HepG2 (cell line): ENCODE data around the gene MTUS2. TPM values are rescaled to one million over a fixed set of nuclear protein-coding genes. Genes with fewer than 3 reads are reported as not detected.

Experiments
- ATAC-seq: fragments of 200-7000 bp; cut with Tn5 transposase; 3 replicates; pipeline ENCODE4 v1.9.1; 2020; ENCODE audit warnings: mild to moderate bottlenecking, moderate library complexity
- BruUV-seq: library from RNA; stranded (reverse); fragments of 400-500 nt; replicated peaks from 2 replicates; lab custom pipeline; 2021; lab: Mats Ljungman, UMichigan
- CTCF ChIA-PET: fragments of 300-600 bp; formaldehyde crosslinking; extraction: SDS; loops from one replicate; lab custom pipeline; 2021; ENCODE audit warnings: low total read pairs, inconsistent platforms, low intra/inter-chr PET ratio; lab: Yijun Ruan, JAX
- POLR2A ChIA-PET: fragments of 350-600 bp; sonication (Branson Sonifier 250); formaldehyde crosslinking; loops from one replicate; lab custom pipeline; 2020; ENCODE audit warnings: antibody characterized with exemption, inconsistent platforms; lab: Yijun Ruan, JAX
- DNase-seq: peaks from one replicate; pipeline ENCODE4 v3.0.0-alpha.2; 2015; ENCODE audit warnings: low spot score
- FAIRE-seq: peaks from 3 replicates; lab custom pipeline; 2011; peaks lifted over from hg19 to GRCh38; lab: Jason Lieb, UNC
- H2AFZ ChIP-seq: one replicate; pipeline ENCODE4 v1.6.1; 2011; ENCODE audit warnings: low read length, inconsistent platforms
- H3K27ac ChIP-seq: fragments of 300-600 bp; 3 replicates; pipeline ENCODE4 v1.8.0; 2011; ENCODE audit warnings: mixed run types, mild to moderate bottlenecking, mixed read lengths, low read length, inconsistent platforms; ENCODE audit not compliant: insufficient read depth; ENCODE audit errors: extremely low read length
- H3K27me3 ChIP-seq, 2 experiments: fragments of 200-600 bp in 1 of 2; 2 replicates in 1 of 2; 3 replicates in 1 of 2; pipeline versions ENCODE4 v1.6.0 to v1.8.0; 2011; ENCODE audit warnings: low read length in 2 of 2, mild to moderate bottlenecking in 2 of 2, moderate library complexity in 2 of 2, inconsistent platforms in 1 of 2; ENCODE audit not compliant: insufficient read depth in 2 of 2, control insufficient read depth in 1 of 2
- H3K36me3 ChIP-seq, 2 experiments: fragments of 200-600 bp in 1 of 2; replicated peaks in 1 of 2; 2 replicates in 1 of 2; 3 replicates in 1 of 2; pipeline versions ENCODE4 v1.5.1 to v1.8.0; 2011; ENCODE audit warnings: low read length in 2 of 2, inconsistent platforms in 1 of 2; ENCODE audit not compliant: insufficient read depth in 2 of 2, control insufficient read depth in 1 of 2
- H3K4me1 ChIP-seq: 2 replicates; pipeline ENCODE4 v1.5.1; 2012; ENCODE audit warnings: low read length, inconsistent platforms; ENCODE audit not compliant: insufficient read depth
- H3K4me2 ChIP-seq: 2 replicates; pipeline ENCODE4 v1.6.0; 2011; ENCODE audit warnings: low read depth, low read length, inconsistent platforms
- H3K4me3 ChIP-seq, 3 experiments: fragments of 200-600 bp in 1 of 3; sonication (generic), shearing (Covaris generic) in 1 of 3; replicated peaks in 1 of 3; 2 replicates each; pipeline ENCODE4 v1.5.1; 2011 to 2016; ENCODE audit warnings: low read length in 3 of 3, inconsistent platforms in 2 of 3, low read depth in 2 of 3, mild to moderate bottlenecking in 2 of 3, control low read depth in 1 of 3, mixed read lengths in 1 of 3; ENCODE audit not compliant: insufficient read depth in 1 of 3
- H3K79me2 ChIP-seq: one replicate; pipeline ENCODE4 v1.6.1; 2011; ENCODE audit warnings: low read length, inconsistent platforms; ENCODE audit not compliant: insufficient read depth
- H3K9ac ChIP-seq: 2 replicates; pipeline ENCODE4 v1.6.0; 2011; ENCODE audit warnings: mild to moderate bottlenecking, low read depth, low read length, inconsistent platforms; ENCODE audit not compliant: insufficient read depth
- H3K9me3 ChIP-seq: 2 replicates; pipeline ENCODE4 v1.5.1; 2012; ENCODE audit warnings: mild to moderate bottlenecking, low read length
- H4K20me1 ChIP-seq: 2 replicates; pipeline ENCODE4 v1.6.0; 2011; ENCODE audit warnings: inconsistent platforms, mild to moderate bottlenecking, low read length, moderate library complexity; ENCODE audit not compliant: insufficient read depth
- ATF7 ChIP-seq, 2 experiments: fragments of 450-650 bp in 1 of 2; sonication (generic) in 1 of 2; formaldehyde crosslinking in 1 of 2; IDR thresholded peaks; 2 replicates each; pipeline versions ENCODE4 v1.4.0 to v1.6.1; 2016 to 2020; ENCODE audit warnings: antibody characterized with exemption in 1 of 2, mild to moderate bottlenecking in 1 of 2, missing genetic modification reagents in 1 of 2
- CC2D1A ChIP-seq: sonication (generic); formaldehyde crosslinking; IDR thresholded peaks from 2 replicates; pipeline ENCODE4 v1.8.1; 2023; ENCODE audit warnings: mild to moderate bottlenecking, missing genetic modification reagents
- HNRNPUL1 ChIP-seq: fragments of 200-400 bp; formaldehyde crosslinking; IDR thresholded peaks from 2 replicates; pipeline ENCODE4 v1.6.1; 2017; ENCODE audit warnings: low read depth, mild to moderate bottlenecking, low read length, moderate library complexity
- TERF1 ChIP-seq: sonication (generic); formaldehyde crosslinking; IDR thresholded peaks from 2 replicates; pipeline ENCODE4 v1.8.0; 2022; ENCODE audit warnings: mild to moderate bottlenecking, missing genetic modification reagents, moderate library complexity
- TGIF2 ChIP-seq: IDR thresholded peaks from 2 replicates; pipeline ENCODE4 v1.6.1; 2016; ENCODE audit warnings: control low read depth, missing compliant biosample characterization
- ZNF230 ChIP-seq: sonication (generic); formaldehyde crosslinking; IDR thresholded peaks from 2 replicates; pipeline ENCODE4 v1.4.0; 2020; ENCODE audit warnings: mild to moderate bottlenecking, missing genetic modification reagents
- ZNF441 ChIP-seq: sonication (generic); formaldehyde crosslinking; IDR thresholded peaks from 2 replicates; pipeline ENCODE4 v1.7.0; 2021; ENCODE audit warnings: missing genetic modification reagents, borderline replicate concordance
- ZNF775 ChIP-seq: sonication (generic); formaldehyde crosslinking; IDR thresholded peaks from 2 replicates; pipeline ENCODE4 v1.4.0; 2020; ENCODE audit warnings: missing genetic modification reagents, mild to moderate bottlenecking, moderate library complexity, borderline replicate concordance
- WGBS: methylation state at CpG from one replicate; pipeline ENCODE4 v1.1.6; 2017; ENCODE audit warnings: low lambda C conversion rate; 5-methylcytosine and 5-hydroxymethylcytosine counted together
- in situ Hi-C: cut with HindIII; loops from 2 replicates; pipeline ENCODE4 v1.10.0; 2017; ENCODE audit warnings: low pct_unique_long_range_greater_than_20kb; ENCODE audit not compliant: extremely low pct_ligation_motif_present
- intact Hi-C: fragments of 100-400 bp; cut with micrococcal nuclease; formaldehyde crosslinking; loops from one replicate; pipeline ENCODE4 v1.10.0; 2022; ENCODE audit not compliant: unreplicated experiment
- polyA plus RNA-seq, 8 experiments: library from polyadenylated mRNA; depleted of rRNA in 3 of 8; stranded (reverse) in 7 of 8; unstranded in 1 of 8; fragments of >200 nt; fragmentation: Illumina TruSeq in 4 of 8; extraction: Trizol in 4 of 8; gene quantifications; 2 replicates each; pipeline versions ENCODE4 v1.2.1 to v1.2.3, GENCODE V29; 2011 to 2016; ENCODE audit warnings: low read depth in 4 of 8, missing spikeins in 1 of 8, mixed read lengths in 1 of 8; ENCODE audit not compliant: insufficient read depth in 1 of 8
- total RNA-seq, 5 experiments: library from RNA; depleted of rRNA; stranded (reverse); fragments of >200 nt; fragmentation: Illumina TruSeq; extraction: Trizol; gene quantifications; 2 replicates each; pipeline ENCODE4 v1.2.3, GENCODE V29; 2016; ENCODE audit warnings: low read depth in 1 of 5
- TF ChIP-seq, protein P1 (sequence below): sonication (generic); formaldehyde crosslinking; IDR thresholded peaks from 2 replicates; pipeline ENCODE4 v1.4.0; 2020; ENCODE audit warnings: mild to moderate bottlenecking, missing genetic modification reagents

The MTUS2 gene
- total and polyA plus RNA-seq, 2 of the 13 experiments (the other 11 are each of a cell fraction or from before 2014, with no cell fraction given) = not detected

GRCh38 chr13:29317828-29318227 lies 497.7 kb downstream of the MTUS2 start:
- ChIA-PET CTCF (no interaction called here), POLR2A (no interaction called here)
- in situ Hi-C loops = no loop called here
- intact Hi-C loops = no loop called here
- Histone ChIP-seq H3K9ac (no peak overlapping the region), H3K4me3 (no peak overlapping the region), H3K27ac (no peak overlapping the region), H3K9me3 (no peaks in the 10 kb centered on the region), H3K27me3 (no peaks in the 10 kb centered on the region; a peak in 1 of 5 replicates), H2AFZ (no peak overlapping the region), H3K36me3 (no peaks in the 10 kb centered on the region), H3K4me2 (no peak overlapping the region), H3K79me2 (no peaks in the 10 kb centered on the region), H3K4me1 (no peaks in the 10 kb centered on the region), H4K20me1 (no peaks in the 10 kb centered on the region)
- 12% methylated on average over 5 of the region's 5 CpGs for WGBS
- no peak for ATAC-seq
- FAIRE-seq = no peak
- no peak for DNase-seq
- TF ChIP-seq ZNF230 (CRISPR knock-in tag) (no peak), ATF7 (IDR thresholded peaks at IDR 0.05) (0 out of 2 replicates have a peak, but pooled peaks have one; percentile 20), ATF7 (CRISPR knock-in tag; IDR thresholded peaks at IDR 0.05) (no peak)
- BruUV-seq = no TSS peak

DNA sequence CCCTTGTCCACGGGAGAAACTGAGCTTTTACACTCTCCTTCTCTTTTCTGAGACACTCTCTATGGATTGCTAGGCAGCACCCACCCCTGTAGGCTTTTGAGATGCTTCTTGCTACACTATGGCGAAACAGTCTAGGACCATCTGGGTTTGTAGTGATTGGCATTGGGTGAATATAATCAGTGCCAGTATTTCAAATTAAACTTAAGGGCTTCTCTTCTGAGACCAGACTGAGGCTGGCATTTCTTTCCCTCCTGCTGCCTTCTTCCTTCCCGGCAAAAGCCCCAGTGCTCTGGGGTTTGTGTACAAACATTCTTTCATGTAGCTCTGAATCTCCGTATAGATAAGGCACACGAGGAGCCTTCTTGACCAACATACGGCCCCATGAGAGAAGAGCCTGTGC lies 498.6 kb downstream of the MTUS2 start:
- no TSS peak for BruUV-seq
- FAIRE-seq (no peak), ATAC-seq (no peak), DNase-seq (no peak)
- Histone ChIP-seq H3K4me2 (no peak overlapping the region), H4K20me1 (no peaks in the 10 kb centered on the region), H3K9me3 (no peaks in the 10 kb centered on the region), H3K79me2 (no peaks in the 10 kb centered on the region), H3K4me1 (no peaks in the 10 kb centered on the region), H3K9ac (no peak overlapping the region), H3K4me3 (no peak overlapping the region), H3K27ac (no peak overlapping the region), H3K36me3 (no peaks in the 10 kb centered on the region), H2AFZ (no peak overlapping the region), H3K27me3 (no peaks in the 10 kb centered on the region; a peak in 1 of 5 replicates)
- in situ Hi-C loops = no loop called here
- 16% methylated on average over 6 of the region's 6 CpGs for WGBS
- POLR2A ChIA-PET = no interaction called here
- intact Hi-C loops = no loop called here
- CTCF ChIA-PET = no interaction called here
- TF ChIP-seq TGIF2 (CRISPR knock-in tag) (no peak), HNRNPUL1 (no peak), ZNF441 (CRISPR knock-in tag) (no peak), CC2D1A (CRISPR knock-in tag) (no peak), TERF1 (CRISPR knock-in tag) (no peak), ZNF775 (CRISPR knock-in tag) (no peak)
- TF ChIP-seq, protein P1, sequence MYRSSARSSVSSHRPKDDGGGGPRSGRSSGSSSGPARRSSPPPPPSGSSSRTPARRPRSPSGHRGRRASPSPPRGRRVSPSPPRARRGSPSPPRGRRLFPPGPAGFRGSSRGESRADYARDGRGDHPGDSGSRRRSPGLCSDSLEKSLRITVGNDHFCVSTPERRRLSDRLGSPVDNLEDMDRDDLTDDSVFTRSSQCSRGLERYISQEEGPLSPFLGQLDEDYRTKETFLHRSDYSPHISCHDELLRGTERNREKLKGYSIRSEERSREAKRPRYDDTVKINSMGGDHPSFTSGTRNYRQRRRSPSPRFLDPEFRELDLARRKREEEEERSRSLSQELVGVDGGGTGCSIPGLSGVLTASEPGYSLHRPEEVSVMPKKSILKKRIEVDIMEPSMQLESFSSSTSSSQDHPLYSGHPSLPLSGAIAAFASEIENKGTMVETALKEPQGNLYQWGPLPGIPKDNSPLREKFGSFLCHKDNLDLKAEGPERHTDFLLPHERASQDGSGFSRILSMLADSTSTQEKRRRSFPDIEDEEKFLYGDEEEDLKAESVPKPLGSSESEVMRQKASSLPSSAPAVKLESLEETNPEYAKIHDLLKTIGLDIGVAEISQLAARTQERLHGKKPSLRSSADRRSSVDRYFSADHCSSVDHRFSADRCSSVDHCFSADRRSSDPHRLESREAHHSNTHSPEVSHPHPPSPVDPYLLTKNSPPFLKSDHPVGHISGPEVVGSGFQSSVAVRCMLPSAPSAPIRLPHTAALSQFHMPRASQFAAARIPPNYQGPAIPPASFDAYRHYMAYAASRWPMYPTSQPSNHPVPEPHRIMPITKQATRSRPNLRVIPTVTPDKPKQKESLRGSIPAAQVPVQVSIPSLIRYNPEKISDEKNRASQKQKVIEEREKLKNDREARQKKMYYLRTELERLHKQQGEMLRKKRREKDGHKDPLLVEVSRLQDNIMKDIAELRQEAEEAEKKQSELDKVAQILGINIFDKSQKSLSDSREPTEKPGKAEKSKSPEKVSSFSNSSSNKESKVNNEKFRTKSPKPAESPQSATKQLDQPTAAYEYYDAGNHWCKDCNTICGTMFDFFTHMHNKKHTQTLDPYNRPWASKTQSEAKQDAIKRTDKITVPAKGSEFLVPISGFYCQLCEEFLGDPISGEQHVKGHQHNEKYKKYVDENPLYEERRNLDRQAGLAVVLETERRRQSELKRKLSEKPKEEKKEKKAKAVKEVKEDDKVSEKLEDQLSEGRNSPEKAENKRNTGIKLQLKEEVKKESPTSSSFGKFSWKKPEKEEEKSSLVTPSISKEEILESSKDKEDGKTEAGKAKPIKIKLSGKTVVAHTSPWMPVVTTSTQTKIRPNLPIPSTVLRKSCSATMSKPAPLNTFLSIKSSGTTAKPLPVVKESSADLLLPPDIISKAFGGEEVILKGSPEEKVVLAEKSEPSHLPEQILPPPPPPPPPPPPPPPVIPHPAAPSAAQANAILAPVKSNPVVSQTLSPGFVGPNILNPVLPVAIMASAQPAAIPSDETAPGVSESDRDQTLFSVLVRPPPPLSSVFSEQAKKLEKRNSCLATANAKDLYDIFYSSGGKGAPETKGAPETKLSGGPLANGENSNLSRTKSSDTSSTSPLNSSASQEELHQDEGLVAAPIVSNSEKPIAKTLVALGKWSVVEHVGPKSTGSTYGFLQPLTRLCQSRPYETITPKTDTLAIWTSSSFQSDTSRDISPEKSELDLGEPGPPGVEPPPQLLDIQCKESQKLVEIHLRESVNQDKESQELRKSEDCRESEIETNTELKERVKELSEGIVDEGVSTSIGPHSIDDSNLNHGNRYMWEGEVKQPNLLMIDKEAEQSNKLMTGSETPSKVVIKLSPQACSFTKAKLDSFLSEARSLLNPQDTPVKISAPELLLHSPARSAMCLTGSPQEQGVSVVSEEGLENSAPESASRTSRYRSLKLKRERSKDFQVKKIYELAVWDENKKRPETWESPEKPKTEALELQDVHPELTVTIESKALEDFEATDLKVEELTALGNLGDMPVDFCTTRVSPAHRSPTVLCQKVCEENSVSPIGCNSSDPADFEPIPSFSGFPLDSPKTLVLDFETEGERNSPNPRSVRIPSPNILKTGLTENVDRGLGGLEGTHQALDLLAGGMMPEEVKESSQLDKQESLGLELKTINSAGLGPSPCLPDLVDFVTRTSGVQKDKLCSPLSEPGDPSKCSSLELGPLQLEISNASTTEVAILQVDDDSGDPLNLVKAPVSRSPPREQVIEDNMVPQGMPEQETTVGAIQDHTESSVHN (CRISPR knock-in tag) = no peak
